Anterior cingulate cortex (tissue), 58 donors: ENCODE results near the gene MALAT1.
"Not testable (repeated sequence)": the region's sequence is repeated elsewhere in the genome, so short reads cannot be mapped to it uniquely, and the experiment has no call there.

Experiments
- DNase-seq, 58 donors: peaks; one replicate each; lab custom pipeline; 2025; lab: John Stamatoyannopoulos, UW

MALAT1 gene

DNA sequence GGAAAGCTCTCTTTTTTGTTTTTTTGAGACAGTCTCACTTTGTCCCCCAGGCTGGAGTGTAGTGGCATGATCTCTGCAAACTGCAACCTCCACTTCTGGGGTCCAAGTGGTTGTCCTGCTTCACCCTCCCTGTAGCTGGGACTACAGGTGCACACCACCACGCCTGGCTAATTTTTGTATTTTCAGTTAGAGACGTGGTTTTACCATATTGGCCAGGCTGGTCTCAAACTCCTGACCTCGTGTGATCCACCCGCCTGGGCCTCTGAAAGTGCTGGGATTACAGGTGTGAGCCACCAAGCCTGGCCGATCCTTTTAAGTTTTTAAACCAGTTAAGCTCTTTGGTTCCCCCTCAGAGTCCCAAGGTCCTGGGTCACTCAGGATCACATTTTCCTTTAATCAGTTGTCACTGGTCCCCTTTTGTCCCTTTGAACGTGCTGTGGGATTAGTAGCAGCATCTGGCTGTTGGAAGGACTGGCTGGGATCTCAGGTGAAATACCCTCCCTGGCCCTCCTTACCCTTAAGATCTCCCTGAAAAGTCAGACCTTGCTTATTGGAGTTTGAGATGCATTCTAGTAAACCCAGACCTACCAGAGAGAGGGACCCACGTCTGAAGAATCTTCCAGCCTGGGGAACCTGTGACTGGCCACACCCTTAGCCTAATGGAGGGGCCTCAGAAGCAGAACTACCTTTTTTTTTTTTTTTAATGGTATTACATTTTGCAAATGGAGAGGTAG, 8.1 kb downstream of the MALAT1 start:
- peak in 25 of 58 donors; percentile 11 to 83 (median 62) for DNase-seq

- not testable (repeated sequence) for DNase-seq
These were observed 13.5 kb downstream of the MALAT1 start for GRCh38 chr11:65512311-65512710.

- DNase-seq = no peak
These were observed 17.5 kb downstream of the MALAT1 start for GRCh38 chr11:65516135-65516968.

DNA sequence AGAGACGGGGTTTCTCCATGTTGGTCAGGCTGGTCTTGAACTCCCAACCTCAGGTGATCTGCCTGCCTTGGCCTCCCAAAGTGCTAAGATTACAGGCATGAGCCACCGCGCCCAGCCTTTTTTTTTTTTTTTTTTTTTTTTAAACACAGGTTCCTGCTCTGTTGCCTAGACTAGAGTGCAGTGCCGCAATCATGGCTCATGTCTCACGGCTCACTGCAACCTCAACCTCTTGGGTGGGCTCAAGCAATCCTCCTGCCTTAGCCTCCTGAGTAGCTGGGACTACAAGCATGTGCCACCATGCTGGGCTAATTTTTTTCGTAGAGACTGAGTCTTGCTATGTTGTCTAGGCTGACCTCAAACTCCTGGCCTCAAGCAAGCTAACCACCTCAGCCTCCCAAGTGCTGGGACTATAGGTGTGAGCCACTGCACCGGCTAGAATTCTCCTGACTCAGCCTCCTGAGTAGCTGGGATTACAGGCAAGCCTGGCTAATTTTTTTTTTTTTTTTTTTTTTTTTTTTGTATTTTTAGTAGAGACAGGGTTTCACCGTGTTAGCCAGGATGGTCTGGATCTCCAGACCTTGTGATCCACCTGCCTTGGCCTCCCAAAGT, 20.2 kb downstream of the MALAT1 start:
- not testable (repeated sequence) for DNase-seq

DNA sequence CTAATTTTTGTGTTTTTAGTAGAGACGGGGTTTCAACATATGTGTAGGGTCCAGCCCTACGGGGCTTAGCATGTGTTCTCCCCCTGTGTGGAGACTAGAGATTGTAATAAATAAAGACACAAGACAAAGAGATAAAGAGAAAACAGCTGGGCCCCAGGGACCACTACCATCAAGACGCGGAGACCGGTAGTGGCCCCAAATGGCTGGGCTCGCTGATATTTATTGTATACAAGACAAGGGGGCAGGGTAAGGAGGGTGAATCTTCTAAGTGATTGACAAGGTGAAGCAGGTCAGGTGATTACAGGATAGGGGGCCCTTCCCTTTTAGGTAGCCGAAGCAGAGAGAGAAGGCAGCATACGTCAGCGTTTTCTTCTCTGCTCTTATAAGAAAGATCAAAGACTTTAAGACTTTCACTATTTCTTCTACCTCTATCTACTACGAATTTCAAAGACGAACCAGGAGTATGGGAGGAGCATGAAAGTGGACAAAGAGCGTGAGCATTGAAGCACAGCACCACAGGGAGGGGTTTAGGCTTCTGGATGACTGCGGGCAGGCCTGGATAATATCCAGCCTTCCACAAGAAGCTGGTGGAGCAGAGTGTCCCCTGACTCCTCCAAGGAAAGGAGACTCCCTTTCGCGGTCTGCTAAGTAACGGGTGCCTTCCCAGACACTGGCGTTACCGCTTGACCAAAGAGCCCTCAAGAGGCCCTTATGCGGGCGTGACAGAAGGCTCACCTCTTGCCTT, 23.1 kb downstream of the MALAT1 start:
- DNase-seq = not testable (repeated sequence)

DNA sequence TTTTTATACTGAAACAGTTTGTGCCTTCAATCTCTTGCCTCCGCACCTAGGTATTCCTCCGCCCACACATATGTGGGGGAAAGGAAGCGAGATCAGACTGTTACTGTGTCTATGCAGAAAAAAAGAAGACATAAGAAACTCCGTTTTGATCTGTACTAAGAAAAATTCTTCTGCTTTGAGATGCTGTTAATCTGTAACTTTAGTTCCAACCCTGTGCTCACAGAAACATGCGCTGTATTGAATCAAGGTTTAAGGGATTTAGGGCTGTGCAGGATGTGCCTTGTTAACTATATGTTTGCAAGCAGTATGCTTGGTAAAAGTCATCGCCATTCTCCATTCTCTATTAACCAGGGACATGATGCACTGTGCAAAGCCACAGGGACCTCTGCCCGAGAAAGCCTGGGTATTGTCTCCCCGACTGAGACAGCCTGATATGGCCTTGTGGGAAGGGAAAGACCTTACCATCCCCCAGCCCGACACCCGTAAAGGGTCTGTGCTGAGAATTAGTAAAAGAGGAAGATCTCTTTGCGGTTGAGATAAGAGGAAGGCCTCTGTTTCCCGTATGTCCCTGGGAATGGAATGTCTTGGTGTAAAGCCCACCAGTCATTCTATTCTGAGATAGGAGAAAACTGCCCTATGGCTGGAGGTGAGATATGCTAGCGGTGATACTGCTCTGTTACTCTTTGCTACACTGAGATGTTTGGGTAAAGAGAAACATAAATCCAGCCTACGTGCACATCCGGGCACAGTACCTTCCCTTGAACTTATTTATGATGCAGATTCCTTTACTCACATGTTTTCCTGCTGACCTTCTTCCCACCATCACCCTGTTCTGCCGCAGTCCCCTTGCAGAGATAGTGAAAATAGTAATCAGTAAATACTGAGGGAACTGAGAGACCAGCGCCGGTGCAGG, 24.1 kb downstream of the MALAT1 start:
- peak in 4 of 58 donors; percentile 9 to 38 (median 30) for DNase-seq

DNA sequence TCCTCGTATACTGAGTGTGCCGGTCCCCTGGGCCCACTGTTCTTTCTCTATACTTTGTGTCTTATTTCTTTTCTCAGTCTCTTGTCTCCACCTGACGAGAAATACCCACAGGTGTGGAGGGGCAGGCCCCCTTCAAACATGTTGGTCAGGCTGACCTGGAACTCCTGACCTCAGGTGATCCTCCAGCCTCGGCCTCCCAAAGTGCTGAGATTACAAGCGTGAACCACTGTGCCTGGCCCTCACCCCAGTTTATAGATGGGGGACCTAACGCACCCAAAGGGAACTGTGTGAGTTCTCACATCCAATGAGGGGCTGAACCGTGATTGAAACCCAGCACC, 24.8 kb downstream of the MALAT1 start:
- DNase-seq = not testable (repeated sequence)

DNA sequence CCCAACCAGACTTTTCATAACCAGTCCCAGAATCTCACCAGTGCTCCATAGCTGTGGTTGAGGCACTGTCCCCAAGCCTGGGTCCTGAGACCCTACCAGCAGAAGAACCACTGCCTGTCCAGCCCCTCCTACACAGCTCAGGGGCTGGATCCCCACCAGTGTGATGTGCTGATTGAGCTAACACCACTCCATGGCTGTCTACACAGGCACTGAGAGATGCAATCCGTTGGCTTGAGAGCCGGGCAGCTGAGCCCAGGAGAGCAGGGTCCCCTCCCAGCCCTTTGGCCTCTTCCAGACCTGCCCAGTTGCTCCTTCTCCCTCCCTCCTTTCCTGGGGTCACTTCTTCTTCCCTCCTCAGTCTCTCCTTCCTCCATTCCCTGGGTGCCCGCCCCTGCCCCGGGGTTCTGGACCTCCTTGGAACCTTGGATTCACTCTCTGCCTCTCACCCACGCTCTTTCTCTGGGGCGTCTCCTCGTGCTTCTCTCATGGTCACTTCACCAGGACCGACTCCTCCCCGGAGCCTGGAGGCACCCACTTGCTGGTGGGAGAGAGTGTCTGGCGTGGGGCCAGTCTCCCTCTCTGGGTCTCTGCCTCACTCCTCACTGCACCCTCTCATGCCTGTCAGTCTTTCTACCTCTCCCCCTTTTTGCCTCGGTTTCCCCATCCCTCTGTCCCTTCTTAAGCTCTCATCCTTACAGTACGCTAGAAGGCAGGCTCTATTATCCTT, 25.3 kb downstream of the MALAT1 start:
- peak in 6 of 58 donors; percentile 33 to 52 (median 50) for DNase-seq

- DNase-seq = peak in 55 of 58 donors; percentile 11 to 94 (median 78)
These were observed 26.1 kb downstream of the MALAT1 start, which contains the start of gene SCYL1 for GRCh38 chr11:65524741-65525545. SCYL1 (plus strand) TSS chr11:65525083; CDS start chr11:65525154, 71 bp downstream.

- no peak for DNase-seq
These were observed 27.0 kb downstream of the MALAT1 start for GRCh38 chr11:65525546-65526480.

DNA sequence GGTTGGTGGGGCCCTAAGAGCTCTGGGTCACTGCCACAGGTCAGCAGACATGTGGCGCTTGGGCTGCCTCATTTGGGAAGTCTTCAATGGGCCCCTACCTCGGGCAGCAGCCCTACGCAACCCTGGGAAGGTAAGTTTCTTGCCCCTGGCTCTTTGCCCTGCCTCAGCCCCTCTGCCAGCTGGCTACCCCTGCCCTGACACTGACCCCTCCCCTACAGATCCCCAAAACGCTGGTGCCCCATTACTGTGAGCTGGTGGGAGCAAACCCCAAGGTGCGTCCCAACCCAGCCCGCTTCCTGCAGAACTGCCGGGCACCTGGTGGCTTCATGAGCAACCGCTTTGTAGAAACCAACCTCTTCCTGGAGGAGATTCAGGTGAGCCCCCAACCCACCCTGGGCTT, 27.9 kb downstream of the MALAT1 start:
- DNase-seq = no peak

GRCh38 chr11:65528819-65529350, 30.0 kb downstream of the MALAT1 start:
- DNase-seq = no peak

GRCh38 chr11:65529475-65530156, 30.8 kb downstream of the MALAT1 start:
- DNase-seq = no peak

- no peak for DNase-seq
These were observed 31.3 kb downstream of the MALAT1 start for GRCh38 chr11:65530157-65530496.

GRCh38 chr11:65532388-65533064, 33.7 kb downstream of the MALAT1 start:
- DNase-seq = no peak
